K562 (cell line): ENCODE data around the gene ASCC2. TPM values are rescaled to one million over a fixed set of nuclear protein-coding genes. Genes with fewer than 3 reads are reported as not detected.

Experiments used
- ATF7 ChIP-seq: fragments of 450-650 bp; IDR thresholded peaks from 2 replicates; pipeline ENCODE4 v1.7.1; 2014; ENCODE audit warnings: mild to moderate bottlenecking, moderate library complexity
- CREB1 ChIP-seq, 2 experiments: sonication (generic) in 1 of 2; formaldehyde crosslinking in 1 of 2; IDR thresholded peaks; 2 replicates each; pipeline versions ENCODE4 v1.6.1 to v1.8.0; 2012 to 2022; ENCODE audit warnings: inconsistent platforms in 1 of 2, mild to moderate bottlenecking in 1 of 2, missing genetic modification reagents in 1 of 2, moderate library complexity in 1 of 2
- CXXC5 ChIP-seq: fragments of 250-450 bp; sonication (Bioruptor Pico); IDR thresholded peaks from 2 replicates; pipeline ENCODE4 v1.8.0; 2022; ENCODE audit warnings: inconsistent platforms, mild to moderate bottlenecking, moderate library complexity
- EGR1 ChIP-seq: fragments of 450-650 bp; conservative IDR thresholded peaks from 2 replicates; pipeline ENCODE4 v1.6.1; 2017; ENCODE audit warnings: mild to moderate bottlenecking
- ETS1 ChIP-seq: conservative IDR thresholded peaks from 2 replicates; pipeline ENCODE4 v1.6.1; 2011; ENCODE audit warnings: low read depth, mild to moderate bottlenecking, low read length; ENCODE audit not compliant: control insufficient read depth
- HNRNPLL ChIP-seq: fragments of 200-400 bp; formaldehyde crosslinking; IDR thresholded peaks from 2 replicates; pipeline ENCODE4 v1.6.1; 2017; ENCODE audit warnings: low read length, low read depth, mild to moderate bottlenecking; ENCODE audit not compliant: poor library complexity, severe bottlenecking
- HOMEZ ChIP-seq: fragments of 250-450 bp; sonication (Bioruptor Pico); IDR thresholded peaks from 2 replicates; pipeline ENCODE4 v1.4.0; 2020; ENCODE audit warnings: mild to moderate bottlenecking, moderate library complexity
- IRF1 ChIP-seq: sonication (generic); formaldehyde crosslinking; IDR thresholded peaks from 2 replicates; pipeline ENCODE4 v1.8.0; 2022; ENCODE audit warnings: missing genetic modification reagents, mild to moderate bottlenecking, borderline replicate concordance
- LEF1 ChIP-seq: fragments of 450-650 bp; IDR thresholded peaks from 2 replicates; pipeline ENCODE4 v1.6.1; 2016; ENCODE audit warnings: mild to moderate bottlenecking
- MAFF ChIP-seq: IDR thresholded peaks from 2 replicates; pipeline ENCODE4 v1.6.1; 2012; ENCODE audit warnings: low read length, improper control_type of control experiment
- MAX ChIP-seq: sonication (generic); formaldehyde crosslinking; IDR thresholded peaks from 2 replicates; pipeline ENCODE4 v1.9.0; 2022; ENCODE audit warnings: mild to moderate bottlenecking, missing genetic modification reagents
- MIER1 ChIP-seq: fragments of 450-650 bp; IDR thresholded peaks from 2 replicates; pipeline ENCODE4 v1.6.1; 2016; ENCODE audit warnings: antibody characterized with exemption, mild to moderate bottlenecking, low read depth
- MTF1 ChIP-seq: fragments of 250-450 bp; sonication (Bioruptor Pico); IDR thresholded peaks from 2 replicates; pipeline ENCODE4 v1.9.0; 2021; ENCODE audit warnings: moderate library complexity, mild to moderate bottlenecking, inconsistent platforms, borderline replicate concordance
- NR1H2 ChIP-seq: sonication (generic); formaldehyde crosslinking; IDR thresholded peaks from 2 replicates; pipeline ENCODE4 v1.4.0; 2020; ENCODE audit warnings: mild to moderate bottlenecking, missing genetic modification reagents
- POLR2AphosphoS5 ChIP-seq: IDR thresholded peaks from 2 replicates; pipeline ENCODE4 v1.6.1; 2011; ENCODE audit warnings: mild to moderate bottlenecking, low read depth, low read length, moderate library complexity; ENCODE audit not compliant: control insufficient read depth, insufficient read depth
- POLR2B ChIP-seq: fragments of 450-650 bp; IDR thresholded peaks from 2 replicates; pipeline ENCODE4 v1.6.1; 2018; ENCODE audit warnings: low read depth; ENCODE audit not compliant: partially characterized antibody
- RBBP5 ChIP-seq: fragments of 200-600 bp; sonication (generic); IDR thresholded peaks from 2 replicates; pipeline ENCODE4 v1.6.1; 2012; ENCODE audit warnings: borderline replicate concordance, mild to moderate bottlenecking, low read length, control low read depth, inconsistent platforms; ENCODE audit not compliant: insufficient read depth, poor library complexity, severe bottlenecking
- SMAD1 ChIP-seq: fragments of 150-350 bp; IDR thresholded peaks from 2 replicates; pipeline ENCODE4 v1.6.1; 2014; ENCODE audit warnings: low read length, low read depth; ENCODE audit not compliant: partially characterized antibody
- SNRNP70 ChIP-seq: fragments of 200-400 bp; formaldehyde crosslinking; optimal IDR thresholded peaks from 2 replicates; pipeline ENCODE3; 2017; ENCODE audit warnings: low read depth, low read length
- SP1 ChIP-seq: sonication (generic); formaldehyde crosslinking; IDR thresholded peaks from 2 replicates; pipeline ENCODE4 v1.8.1; 2022; ENCODE audit warnings: mild to moderate bottlenecking, missing genetic modification reagents
- STAG1 ChIP-seq: sonication (generic); formaldehyde crosslinking; IDR thresholded peaks from 2 replicates; pipeline ENCODE4 v1.5.0; 2020; ENCODE audit warnings: missing genetic modification reagents, borderline replicate concordance
- TAF15 ChIP-seq: fragments of 200-400 bp; formaldehyde crosslinking; IDR thresholded peaks from 2 replicates; pipeline ENCODE4 v1.6.1; 2017; ENCODE audit warnings: mild to moderate bottlenecking, low read depth, low read length, moderate library complexity
- ZNF3 ChIP-seq: fragments of 250-450 bp; sonication (Bioruptor Pico); IDR thresholded peaks from 2 replicates; pipeline ENCODE4 v1.5.0; 2021; ENCODE audit warnings: mild to moderate bottlenecking, moderate library complexity
- polyA plus RNA-seq, 8 experiments: library from polyadenylated mRNA; depleted of rRNA in 4 of 8; stranded (reverse) in 5 of 8; unstranded in 3 of 8; fragments of >200 nt; fragmentation: Nextera tagmentation in 2 of 8; fragmentation: Illumina TruSeq in 1 of 8; extraction: Ambion mirVana in 2 of 8; extraction: Trizol in 1 of 8; gene quantifications; 2 replicates each; pipeline versions ENCODE4 v1.2.1 to v1.2.3, GENCODE V29; 2011 to 2014; ENCODE audit warnings: inconsistent platforms in 1 of 8, missing spikeins in 1 of 8
- total RNA-seq, 7 experiments: library from RNA; depleted of rRNA in 6 of 7; stranded (reverse); fragments of >200 nt in 6 of 7; fragmentation: Illumina TruSeq in 2 of 7; extraction: Trizol in 2 of 7; gene quantifications; 2 replicates each; pipeline versions ENCODE4 v1.2.1 to v1.2.3, GENCODE V29; 2011 to 2021; ENCODE audit warnings: low replicate concordance in 1 of 7

The ASCC2 gene
- total and polyA plus RNA-seq, 9 of the 15 experiments (the other 6 are each of a cell fraction or from before 2014, with no cell fraction given): 4.0 to 46.7 (median 26.8) TPM

- TF ChIP-seq STAG1 (CRISPR knock-in tag) (no peak), ZNF3 (CRISPR knock-in tag) (no peak), HNRNPLL (peak; percentile 57), MAX (CRISPR knock-in tag) (0 out of 2 replicates have a peak, but pooled peaks have one; percentile 22), EGR1 (no peak), CREB1 (IDR thresholded peaks at IDR 0.05) (peak; percentile 67), CREB1 (CRISPR knock-in tag; IDR thresholded peaks at IDR 0.05) (peak; percentile 71), RBBP5 (peak; percentile 13), POLR2B (peak; percentile 46), ETS1 (peak; percentile 86), TAF15 (no peak), LEF1 (no peak), CXXC5 (CRISPR knock-in tag) (peak; percentile 75), NR1H2 (CRISPR knock-in tag) (no peak), SP1 (peak; percentile 15; the same call in 1 of the 2 replicates), MIER1 (no peak), POLR2AphosphoS5 (peak; percentile 41; the same call in 1 of the 2 replicates), ATF7 (peak; percentile 57), IRF1 (no peak), SMAD1 (no peak), SNRNP70 (no peak), MTF1 (CRISPR knock-in tag) (no peak), HOMEZ (CRISPR knock-in tag) (no peak), MAFF (no peak)
Measured at GRCh38 chr22:29766632-29767170, 71.4 kb downstream of the ASCC2 start, which contains the start of gene ZMAT5 (continued).
